HG02943 (cell line): ENCODE measurements around the gene NCKAP5L.

Experiments used
- ATAC-seq: cut with Tn5 transposase; IDR thresholded peaks from one replicate; pipeline ENCODE4 v1.9.1; 2021; ENCODE audit warnings: mild to moderate bottlenecking, low read depth, moderate library complexity; ENCODE audit not compliant: unreplicated experiment

NCKAP5L gene

DNA sequence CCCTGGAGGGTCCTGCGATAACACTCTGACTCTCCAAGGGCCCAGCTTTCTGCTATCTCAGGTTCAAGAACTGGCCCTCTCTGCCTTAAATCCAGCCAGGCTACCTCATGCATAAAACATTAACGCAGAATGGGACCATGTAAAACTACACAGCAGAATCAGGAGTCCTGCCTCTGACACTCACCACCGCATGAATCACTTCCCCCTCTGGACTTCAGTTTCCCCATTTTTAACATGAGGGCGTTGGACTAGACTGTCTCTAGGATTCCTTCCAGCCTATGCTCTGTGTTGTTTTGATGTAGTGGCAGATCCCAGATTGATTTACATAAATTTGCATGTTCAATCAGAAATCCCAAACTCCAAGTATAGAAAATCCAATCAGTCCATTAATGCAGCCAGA is 3.3 kb downstream of the NCKAP5L start:
- ATAC-seq: no peak

DNA sequence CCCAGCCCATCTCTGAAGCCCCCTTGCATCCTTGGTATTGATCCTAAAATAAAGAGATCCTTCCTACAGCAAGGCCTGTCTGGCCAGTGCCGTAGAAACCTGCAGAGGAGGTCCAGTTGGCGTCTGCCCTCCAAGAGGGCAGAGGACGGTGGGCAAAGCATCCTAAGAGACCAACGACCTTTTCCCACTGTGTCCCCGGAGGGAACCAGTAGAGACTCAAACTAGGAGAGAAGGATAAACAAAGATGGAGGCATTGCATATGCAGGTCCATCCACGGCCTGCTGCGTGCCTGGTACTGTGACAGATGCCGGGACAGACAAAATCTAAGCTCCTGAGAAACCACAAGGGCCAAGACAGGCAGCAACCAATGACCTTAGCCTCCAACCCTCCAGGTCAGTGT is 3.8 kb downstream of the NCKAP5L start:
- no peak for ATAC-seq

- ATAC-seq: no peak
These were observed 4.3 kb downstream of the NCKAP5L start for GRCh38 chr12:49823951-49824350.

- no peak for ATAC-seq
These were observed 4.9 kb downstream of the NCKAP5L start for GRCh38 chr12:49823350-49823749.

DNA sequence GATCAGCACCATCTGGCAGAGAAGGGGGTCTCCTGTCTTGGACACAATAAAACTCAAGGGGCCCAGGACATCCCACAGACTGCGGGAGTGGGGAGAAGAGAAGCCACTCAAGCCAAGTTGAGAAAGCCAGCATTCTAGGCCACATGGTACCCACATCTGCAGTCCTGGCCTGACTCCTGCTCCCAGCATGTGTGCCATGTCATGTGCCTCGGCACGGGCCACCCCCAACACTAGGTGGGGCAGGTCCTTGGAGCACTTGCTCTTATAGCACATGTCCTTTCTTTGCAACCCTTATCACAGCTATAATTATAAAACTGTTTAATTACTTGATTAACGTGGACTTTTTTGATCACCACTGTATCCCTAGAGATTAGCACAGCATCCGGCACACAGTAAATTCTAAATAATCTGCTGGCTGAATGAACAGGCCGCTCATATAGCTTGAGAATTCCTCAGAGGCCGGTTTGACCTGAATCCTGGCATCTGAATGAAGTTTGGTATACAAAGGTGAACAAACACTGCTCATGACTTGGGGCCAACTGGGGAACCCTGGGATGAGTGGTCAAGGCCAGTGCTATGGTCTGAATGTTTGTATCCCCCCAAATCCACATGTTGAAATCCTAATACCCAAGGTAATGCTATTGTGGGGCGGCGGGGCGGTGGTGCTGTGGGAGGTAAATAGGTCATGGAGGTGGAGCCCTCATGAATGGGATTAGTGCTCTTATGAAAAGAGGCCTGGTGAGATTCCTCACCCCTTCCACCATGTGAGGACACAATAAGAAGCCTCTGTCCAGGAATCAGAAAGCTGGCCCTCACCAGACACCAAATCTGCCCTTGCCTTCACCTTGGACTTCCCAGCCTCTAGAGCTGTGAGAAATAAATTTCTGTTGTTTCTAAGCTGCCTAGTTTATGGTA is 6.6 kb downstream of the NCKAP5L start:
- ATAC-seq: no peak

- no peak for ATAC-seq
These were observed 8.4 kb downstream of the NCKAP5L start for GRCh38 chr12:49819786-49820185.

- no peak for ATAC-seq
These were observed 9.8 kb downstream of the NCKAP5L start for GRCh38 chr12:49818241-49818895.

DNA sequence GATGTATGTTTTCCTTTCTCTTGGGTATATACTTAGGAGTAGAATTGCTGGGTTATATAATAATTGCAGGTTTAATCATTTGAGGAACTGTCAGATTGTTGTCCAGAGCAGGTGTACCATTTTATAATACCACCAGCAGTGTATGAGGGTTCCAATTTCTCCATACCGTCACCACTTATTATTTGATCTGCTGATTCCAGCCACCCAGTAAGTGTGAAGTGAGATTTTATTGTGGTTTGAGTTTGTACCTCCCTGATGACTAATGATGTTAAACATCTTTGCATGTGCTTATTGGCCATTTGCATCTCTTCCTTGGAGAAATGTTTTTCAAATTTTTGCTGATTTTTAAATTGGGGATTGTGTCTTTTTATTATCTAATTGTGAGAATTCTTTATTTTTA is 15.1 kb downstream of the NCKAP5L start:
- ATAC-seq: no peak

DNA sequence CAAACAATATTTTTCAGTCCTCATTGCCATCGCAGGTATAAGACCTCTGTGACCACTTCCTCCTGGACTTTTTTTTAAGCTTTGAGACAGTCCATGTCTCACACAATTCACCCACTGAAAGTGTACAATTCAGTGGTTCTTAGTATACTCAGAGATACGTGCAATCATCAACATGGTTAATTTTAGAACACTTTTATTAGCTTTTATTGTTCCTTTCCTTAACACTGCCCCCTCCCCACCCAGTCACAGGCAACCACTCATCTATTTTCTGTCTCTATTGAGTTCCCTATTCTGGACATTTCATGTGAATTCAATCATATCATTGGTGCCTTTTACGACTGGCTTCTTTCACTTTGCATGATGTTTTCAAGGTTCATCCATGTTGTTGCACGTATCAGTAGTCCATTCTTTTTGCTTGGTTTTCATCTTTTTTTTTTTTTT is 16.2 kb downstream of the NCKAP5L start:
- ATAC-seq: no peak

- no peak for ATAC-seq
These were observed 17.1 kb downstream of the NCKAP5L start for GRCh38 chr12:49811136-49811535.

DNA sequence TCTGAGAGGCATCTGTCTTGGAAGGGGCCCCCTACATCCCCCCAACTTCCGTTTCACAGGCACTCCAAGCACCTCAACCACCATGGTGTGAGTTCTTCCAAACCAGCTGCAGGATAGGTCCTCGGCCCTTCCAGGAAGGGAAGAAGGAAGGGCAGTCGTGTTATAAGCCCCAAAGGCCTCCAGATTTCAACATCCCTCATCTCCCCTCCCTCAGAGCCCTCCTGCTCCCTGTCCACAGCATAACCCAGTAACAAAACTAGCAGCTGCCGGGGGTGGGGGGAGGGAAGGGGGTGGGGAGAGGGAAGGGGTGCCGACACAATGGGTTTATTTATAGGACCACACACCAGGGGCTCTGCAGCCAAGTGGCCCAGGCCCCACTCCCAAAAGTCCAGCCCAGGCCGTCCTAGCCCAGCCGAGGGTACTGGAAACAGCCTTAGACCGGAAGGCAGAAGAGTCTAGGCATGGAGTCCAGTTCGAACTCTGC is 18.3 kb downstream of the NCKAP5L start:
- no peak for ATAC-seq

- ATAC-seq: no peak
These were observed 18.8 kb downstream of the NCKAP5L start for GRCh38 chr12:49809381-49809905.

GRCh38 chr12:49808686-49809380 is 19.4 kb downstream of the NCKAP5L start:
- no peak for ATAC-seq

- ATAC-seq: no peak
These were observed 20.1 kb downstream of the NCKAP5L start for GRCh38 chr12:49807991-49808580.

DNA sequence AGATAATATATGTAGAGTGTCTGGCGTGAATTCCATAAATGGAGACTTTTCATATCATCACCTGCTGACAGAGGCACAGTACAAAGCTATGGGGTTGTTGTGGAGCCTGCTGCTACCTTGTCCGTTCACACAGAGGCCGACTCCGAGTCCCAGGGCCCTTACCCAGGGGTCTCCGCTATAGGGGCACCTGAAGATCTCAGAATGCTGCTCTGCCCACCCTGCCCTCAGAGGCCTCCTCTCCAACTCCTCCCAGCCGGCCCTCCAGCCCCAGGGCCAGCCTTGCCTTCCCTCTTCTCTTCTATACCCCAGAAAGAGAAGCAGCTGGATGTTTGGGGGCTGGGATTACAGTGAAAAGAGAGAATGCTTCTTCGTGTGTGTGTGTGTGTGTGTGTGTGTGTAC is 21.3 kb downstream of the NCKAP5L start:
- no peak for ATAC-seq

GRCh38 chr12:49806321-49806813 is 21.8 kb downstream of the NCKAP5L start:
- ATAC-seq: no peak

GRCh38 chr12:49805409-49805808 is 22.8 kb downstream of the NCKAP5L start:
- no peak for ATAC-seq

GRCh38 chr12:49804821-49805220 is 23.4 kb downstream of the NCKAP5L start:
- no peak for ATAC-seq

DNA sequence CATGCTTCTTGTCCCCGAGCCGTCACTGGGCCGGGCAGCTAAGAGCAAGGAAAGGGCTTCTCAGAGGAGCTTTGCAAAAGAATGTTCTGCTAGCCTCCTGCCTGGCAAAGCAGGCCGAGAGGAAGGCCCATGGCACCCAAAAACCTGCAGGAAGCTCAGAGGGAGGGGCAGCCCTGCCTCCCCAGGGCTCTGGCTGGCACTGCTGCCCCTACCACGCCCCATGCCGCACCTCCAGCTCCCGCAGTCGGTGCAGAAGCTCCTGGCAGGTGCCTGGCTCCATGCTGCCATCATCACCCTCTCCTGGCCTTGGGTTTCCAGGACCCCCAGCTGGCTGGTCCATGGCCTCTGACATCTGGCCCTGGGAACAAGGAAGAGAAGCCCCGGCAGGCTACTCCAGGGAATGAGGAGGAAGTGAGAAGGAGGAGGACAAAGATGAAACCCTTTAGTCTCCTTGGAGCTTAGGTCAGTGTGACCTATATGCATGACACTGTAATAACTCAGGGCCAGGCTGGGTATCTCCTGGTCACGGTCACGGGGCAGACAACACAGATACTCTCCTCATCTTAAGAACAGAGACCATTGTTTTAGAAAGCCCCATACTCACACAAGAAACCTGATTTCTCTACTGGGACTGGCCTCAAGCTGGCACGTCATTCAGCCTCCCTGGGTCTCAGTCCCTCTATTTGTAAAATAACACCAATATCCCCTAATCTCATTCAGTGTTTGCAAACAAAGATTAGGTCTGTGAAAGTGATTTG is 24.3 kb downstream of the NCKAP5L start:
- no peak for ATAC-seq
